ENCODE measurements around the gene EMP1.

EMP1 gene

GRCh38 chr12:13173012-13173932 lies 23.3 kb upstream of the EMP1 start:
- DNase-seq = no peak

- no peak for DNase-seq
Observed at GRCh38 chr12:13175499-13175898, 21.0 kb upstream of the EMP1 start.

- DNase-seq = no peak
Observed at GRCh38 chr12:13176256-13176655, 20.3 kb upstream of the EMP1 start.

- no peak for DNase-seq
Observed at GRCh38 chr12:13177373-13177772, 19.2 kb upstream of the EMP1 start.

GRCh38 chr12:13177906-13178305 lies 18.6 kb upstream of the EMP1 start:
- DNase-seq = no peak

- DNase-seq = no peak
Observed at GRCh38 chr12:13178568-13179210, 17.8 kb upstream of the EMP1 start.

- peak; percentile 8 for DNase-seq
Observed at GRCh38 chr12:13179211-13180074, 17.1 kb upstream of the EMP1 start.

GRCh38 chr12:13181375-13182070 lies 15.0 kb upstream of the EMP1 start:
- no peak for DNase-seq

- DNase-seq = no peak
Observed at GRCh38 chr12:13182881-13183280, 13.6 kb upstream of the EMP1 start.

- no peak for DNase-seq
Observed at GRCh38 chr12:13183620-13184019, 12.9 kb upstream of the EMP1 start.

- no peak for DNase-seq
Observed at GRCh38 chr12:13186302-13186701, 10.2 kb upstream of the EMP1 start.

- no peak for DNase-seq
Observed at GRCh38 chr12:13187399-13187798, 9.1 kb upstream of the EMP1 start.

- DNase-seq = no peak
Observed at GRCh38 chr12:13189264-13189663, 7.3 kb upstream of the EMP1 start.

GRCh38 chr12:13190275-13190674 lies 6.3 kb upstream of the EMP1 start:
- DNase-seq = no peak

GRCh38 chr12:13192719-13193118 lies 3.8 kb upstream of the EMP1 start:
- no peak for DNase-seq

- DNase-seq = no peak
Observed at GRCh38 chr12:13193505-13194231, 2.9 kb upstream of the EMP1 start.

GRCh38 chr12:13194401-13195110 lies 2.0 kb upstream of the EMP1 start:
- no peak for DNase-seq

GRCh38 chr12:13195250-13195649 lies 1.3 kb upstream of the EMP1 start:
- no peak for DNase-seq

GRCh38 chr12:13195785-13196129 lies 769 bp upstream of the EMP1 start:
- DNase-seq = no peak

GRCh38 chr12:13197032-13197431 lies 506 bp downstream of the EMP1 start:
- no peak for DNase-seq

- DNase-seq = no peak
Observed at GRCh38 chr12:13197526-13198143, 1.1 kb downstream of the EMP1 start.
